MCF 10A (cell line): ENCODE data around the gene OLFML2A. TPM values are rescaled to one million over a fixed set of nuclear protein-coding genes. Genes with fewer than 3 reads are reported as not detected.
"Not testable (repeated sequence)": the region's sequence is repeated elsewhere in the genome, so short reads cannot be mapped to it uniquely, and the experiment has no call there.

Experiments
- BruUV-seq: library from RNA; stranded (reverse); fragments of 400-500 nt; replicated peaks from 2 replicates; lab custom pipeline; 2021; lab: Mats Ljungman, UMichigan
- CTCF ChIA-PET: fragments of 300-600 bp; sonication (Branson Sonifier 250); formaldehyde crosslinking; extraction: SDS; loops from one replicate; lab custom pipeline; 2021; ENCODE audit warnings: antibody characterized with exemption, inconsistent platforms; lab: Yijun Ruan, JAX
- POLR2A ChIA-PET: fragments of 300-600, 350-650 bp; sonication (Branson Sonifier 250); formaldehyde crosslinking; extraction: SDS; loops from one replicate; lab custom pipeline; 2020; ENCODE audit warnings: antibody characterized with exemption, inconsistent platforms; lab: Yijun Ruan, JAX
- DNase-seq: peaks from one replicate; pipeline ENCODE4 v3.0.0-alpha.2; 2018; ENCODE audit not compliant: unreplicated experiment
- H3K27ac Mint-ChIP-seq: one replicate; pipeline ENCODE4 v1.8.0; 2022; ENCODE audit warnings: mild to moderate bottlenecking, low read depth, mixed read lengths; ENCODE audit not compliant: unreplicated experiment
- H3K27me3 Mint-ChIP-seq: one replicate; pipeline ENCODE4 v1.8.0; 2022; ENCODE audit warnings: mixed read lengths; ENCODE audit not compliant: insufficient read depth, unreplicated experiment
- H3K36me3 Mint-ChIP-seq: one replicate; pipeline ENCODE4 v1.8.0; 2022; ENCODE audit warnings: mild to moderate bottlenecking, moderate library complexity, mixed read lengths; ENCODE audit not compliant: insufficient read depth, unreplicated experiment
- H3K4me1 Mint-ChIP-seq: one replicate; pipeline ENCODE4 v1.8.0; 2022; ENCODE audit warnings: mixed read lengths; ENCODE audit not compliant: insufficient read depth, unreplicated experiment
- H3K4me3 Mint-ChIP-seq: one replicate; pipeline ENCODE4 v1.8.0; 2022; ENCODE audit warnings: mild to moderate bottlenecking, moderate library complexity, mixed read lengths; ENCODE audit not compliant: unreplicated experiment
- H3K9me3 Mint-ChIP-seq: one replicate; pipeline ENCODE4 v1.8.0; 2022; ENCODE audit warnings: mixed read lengths; ENCODE audit not compliant: unreplicated experiment
- CTCF ChIP-seq: fragments of 200-600 bp; IDR thresholded peaks from one replicate; pipeline ENCODE4 v1.8.0; 2022; ENCODE audit warnings: antibody characterized with exemption, mild to moderate bottlenecking; ENCODE audit not compliant: unreplicated experiment
- intact Hi-C: fragments of 100-400 bp; cut with micrococcal nuclease; formaldehyde crosslinking; loops from 2 replicates; pipeline ENCODE4 v1.14.1; 2022
- total RNA-seq: library from RNA; stranded (reverse); gene quantifications from 2 replicates; pipeline ENCODE4 v1.2.3, GENCODE V29; 2022

The OLFML2A gene
- total RNA-seq, 1 experiment from 2014 or later: 0.21 TPM

DNA sequence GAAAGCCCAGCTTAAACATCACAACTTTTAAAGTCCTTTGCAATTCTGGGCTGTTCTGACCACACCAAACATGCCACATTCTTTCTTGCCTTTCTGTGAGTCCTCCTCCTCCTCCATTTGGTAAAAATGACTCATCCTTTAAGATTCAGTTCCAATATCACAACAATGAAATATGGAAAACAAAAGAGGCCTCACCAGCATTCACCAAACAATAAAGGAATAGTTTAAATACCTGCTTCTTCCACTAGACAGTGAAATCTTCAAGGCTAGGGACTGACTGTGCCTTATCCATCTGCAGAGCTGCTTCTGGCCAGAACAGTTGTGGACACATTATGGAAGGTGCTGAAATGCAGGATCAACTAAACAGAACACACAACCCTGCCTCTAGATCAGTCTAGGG lies 41.8 kb upstream of the OLFML2A start:
- peak; percentile 48 for DNase-seq
- ChIA-PET POLR2A (interaction anchor here (0.7 to 1.2 kb wide), 5 partner anchors 8 to 197 kb away, joined by 3 to 5 read pairs (median 4); no protein-coding TSS in a partner anchor), CTCF (interaction anchor here (0.6 to 2.1 kb wide), 7 partner anchors 8 to 118 kb away, joined by 3 to 11 read pairs (median 4); no protein-coding TSS in a partner anchor)
- Mint-ChIP-seq H3K27ac (peak overlapping the region; percentile 75), H3K4me3 (peak overlapping the region; percentile 21), H3K9me3 (no peaks in the 10 kb centered on the region), H3K27me3 (no peaks in the 10 kb centered on the region), H3K4me1 (peaks cover 17% of the 10 kb centered on the region), H3K36me3 (no peaks in the 10 kb centered on the region)
- no TSS peak for BruUV-seq
- intact Hi-C loops: no loop called here
- no peak for TF ChIP-seq CTCF

DNA sequence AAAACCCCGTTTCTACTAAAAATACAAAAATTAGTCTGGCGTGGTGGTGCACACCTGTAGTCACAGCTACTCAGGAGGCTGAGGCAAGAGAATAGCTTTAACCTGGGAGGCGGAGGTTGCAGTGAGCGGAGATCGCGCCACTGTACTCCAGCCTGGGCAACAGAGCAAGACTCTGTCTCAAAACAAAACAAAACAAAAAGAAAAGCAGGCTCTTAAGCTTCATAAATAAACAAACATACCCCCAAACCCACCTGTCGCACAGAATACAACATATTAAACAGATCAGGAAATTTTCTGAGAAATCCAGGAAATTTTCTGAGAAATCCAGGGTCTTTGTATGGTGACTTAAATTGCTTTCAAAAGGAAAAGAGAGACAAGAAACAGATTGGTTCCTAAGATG lies 38.9 kb upstream of the OLFML2A start:
- H3K27me3 Mint-ChIP-seq, H3K36me3 Mint-ChIP-seq, DNase-seq, H3K9me3 Mint-ChIP-seq, BruUV-seq, intact Hi-C loops, H3K4me3 Mint-ChIP-seq, H3K27ac Mint-ChIP-seq: not testable (repeated sequence)
- ChIA-PET POLR2A (interaction anchor here (0.7 to 1.0 kb wide), 3 partner anchors 20 to 124 kb away, joined by 3 to 4 read pairs (median 3); no protein-coding TSS in a partner anchor), CTCF (interaction anchor here (0.7 to 1.4 kb wide), 3 partner anchors 10 to 114 kb away, joined by 3 to 4 read pairs (median 4); no protein-coding TSS in a partner anchor)
- H3K4me1 Mint-ChIP-seq: peaks cover 17% of the 10 kb centered on the region

DNA sequence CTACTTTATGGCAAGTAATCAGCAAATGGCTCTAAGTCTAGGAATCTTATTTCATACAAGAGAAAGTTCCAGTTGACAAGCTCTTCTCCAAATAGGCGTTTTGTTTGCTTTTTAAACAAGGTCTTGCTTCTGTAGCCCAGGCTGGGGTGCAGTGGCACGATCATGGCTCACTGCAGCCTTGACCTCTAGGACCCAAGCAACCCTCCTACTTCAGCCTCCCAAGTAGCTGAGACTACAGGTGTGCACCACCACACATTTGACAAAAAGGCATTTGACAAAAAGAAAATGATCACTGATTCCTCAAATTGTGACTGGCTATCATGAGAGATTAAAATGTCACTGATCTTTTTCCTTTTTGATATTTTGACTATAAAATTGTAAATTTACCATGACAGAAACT lies 37.6 kb upstream of the OLFML2A start:
- POLR2A ChIA-PET: no interaction called here
- Mint-ChIP-seq H3K27ac (no peak overlapping the region), H3K4me1 (peaks cover 10% of the 10 kb centered on the region), H3K27me3 (no peaks in the 10 kb centered on the region), H3K36me3 (no peaks in the 10 kb centered on the region), H3K4me3 (no peak overlapping the region), H3K9me3 (no peaks in the 10 kb centered on the region)
- no peak for DNase-seq
- intact Hi-C loops: no loop called here
- BruUV-seq: no TSS peak
- CTCF ChIA-PET: interaction anchor here (0.7 kb wide), 1 partner anchor 164 kb away, joined by 3 read pairs; no protein-coding TSS in a partner anchor
- TF ChIP-seq CTCF: no peak

DNA sequence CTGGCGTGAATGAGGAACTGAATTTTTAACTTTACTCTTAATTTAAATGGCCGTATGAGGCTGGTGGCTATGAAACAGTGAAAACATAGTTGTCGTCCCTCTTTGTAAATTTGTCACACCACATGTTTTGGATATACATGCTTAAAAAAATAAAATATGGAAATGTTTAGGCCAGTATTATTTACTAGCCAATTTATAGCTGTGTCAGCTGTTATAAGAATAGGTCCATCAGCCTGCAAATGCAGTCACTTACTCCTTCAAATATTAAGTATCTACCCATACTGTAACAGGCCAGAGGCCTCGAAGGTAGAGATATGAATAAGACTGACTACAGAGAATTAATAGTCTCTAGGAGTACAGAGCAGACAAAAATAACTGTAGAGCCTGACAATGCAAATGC lies 35.8 kb upstream of the OLFML2A start:
- ChIA-PET CTCF (interaction anchor here (0.9 kb wide), 1 partner anchor 25 kb away, joined by 4 read pairs; no protein-coding TSS in a partner anchor), POLR2A (interaction anchor here (0.5 kb wide), 1 partner anchor 277 kb away, joined by 3 read pairs; no protein-coding TSS in a partner anchor)
- Mint-ChIP-seq H3K4me1 (no peaks in the 10 kb centered on the region), H3K36me3 (no peaks in the 10 kb centered on the region), H3K4me3 (no peak overlapping the region), H3K27ac (no peak overlapping the region), H3K9me3 (no peaks in the 10 kb centered on the region), H3K27me3 (no peaks in the 10 kb centered on the region)
- intact Hi-C loops: no loop called here
- DNase-seq: no peak
- no TSS peak for BruUV-seq
- TF ChIP-seq CTCF: no peak
